ENCODE results near the gene HELLS. TPM values are rescaled to one million over a fixed set of nuclear protein-coding genes. Genes with fewer than 3 reads are reported as not detected.

Gene HELLS
- total and polyA plus RNA-seq, 2 donors (not counting 3 experiments of a cell fraction or from before 2014, with no cell fraction given), result 24.7 to 85.5 TPM

- no peak overlapping the region for H2AFZ ChIP-seq (ENCODE audit: low read depth, low read length)
- no peaks in the 10 kb centered on the region for H3K36me3 ChIP-seq (ENCODE audit: control insufficient read depth in 2 of 2, extremely low read depth in 1 of 2, insufficient read depth in 2 of 2, low read length in 2 of 2)
- no peaks in the 10 kb centered on the region for H3K79me2 ChIP-seq (ENCODE audit: control insufficient read depth, insufficient read depth, low read length)
- no peaks in the 10 kb centered on the region for H3K9me1 ChIP-seq (replicated peaks; ENCODE audit: control insufficient read depth, extremely low read depth, insufficient read depth, low read length)
- no peaks in the 10 kb centered on the region for H4K20me1 ChIP-seq (replicated peaks; ENCODE audit: control insufficient read depth, extremely low read depth, insufficient read depth, low read length)
- no peak overlapping the region for H3K4me3 ChIP-seq (replicated peaks in 1 of 3; ENCODE audit: insufficient read depth in 1 of 3, low read depth in 1 of 3, low read length in 3 of 3)
- POLR2A ChIA-PET, result no interaction called here
- H3K4me2 ChIP-seq (ENCODE audit: insufficient read depth, low read length), result no peak overlapping the region
- dilution Hi-C loops (cut with MboI; ENCODE audit: extremely low pct_ligation_motif_present, low sequenced_read_pairs) (no loop called here), intact Hi-C loops (cut with micrococcal nuclease) (loop anchor here (2.0 to 5.0 kb wide), 2 partner anchors 501 to 732 kb away; no protein-coding TSS in a partner anchor)
- BruUV-seq (replicated peaks), result no TSS peak
- FAIRE-seq (no peak), DNase-seq (ENCODE audit: low read depth, low spot score) (no peak)
- CTCF ChIA-PET, result interaction anchor here (1.3 to 1.7 kb wide), 3 partner anchors 10 to 612 kb away, joined by 3 to 10 read pairs (median 6); no protein-coding TSS in a partner anchor
- no peaks in the 10 kb centered on the region for H3K9me3 ChIP-seq (replicated peaks; ENCODE audit: control insufficient read depth, insufficient read depth, low read length)
- H3K27me3 ChIP-seq (ENCODE audit: control insufficient read depth in 2 of 2, insufficient read depth in 2 of 2, low read length in 2 of 2), result peaks cover 0 to 4% of the 10 kb centered on the region in 2 experiments
- no peak overlapping the region for H3K9ac ChIP-seq (replicated peaks; ENCODE audit: extremely low read depth, insufficient read depth, low read length)
- TF ChIP-seq POLR2AphosphoS5 (IDR thresholded peaks at IDR 0.05; ENCODE audit: insufficient read depth, low read depth, low read length), result no peak
- no peak for TF ChIP-seq GATA2 (IDR thresholded peaks at IDR 0.05; ENCODE audit: insufficient read depth, insufficient read length, low read depth, low read length)
- TF ChIP-seq MYC (IDR thresholded peaks at IDR 0.05; ENCODE audit: low read depth, low read length), result no peak
- no peak for TF ChIP-seq CTCF (IDR thresholded peaks at IDR 0.05; ENCODE audit: extremely low read depth in 1 of 2, insufficient read depth in 1 of 2, low read depth in 1 of 2, low read length in 2 of 2)
- TF ChIP-seq MAX (IDR thresholded peaks at IDR 0.05; ENCODE audit: insufficient read depth, insufficient read length), result no peak
- no peak for TF ChIP-seq JUN (IDR thresholded peaks at IDR 0.05; ENCODE audit: borderline replicate concordance, insufficient read depth, insufficient read length, low read depth)
- no peak for TF ChIP-seq FOS (IDR thresholded peaks at IDR 0.05; ENCODE audit: borderline replicate concordance, insufficient read depth, low read length)
- TF ChIP-seq EZH2 (IDR thresholded peaks at IDR 0.05; ENCODE audit: borderline replicate concordance, low read depth, low read length, severe bottlenecking), result no peak
- no peak for TF ChIP-seq POLR2A (IDR thresholded peaks at IDR 0.05; ENCODE audit: low read depth, low read length)
- H3K4me1 ChIP-seq (ENCODE audit: control insufficient read depth, extremely low read depth, insufficient read depth, low read length), result no peaks in the 10 kb centered on the region
- H3K27ac ChIP-seq (ENCODE audit: insufficient read depth, low read depth, low read length), result no peak overlapping the region
These were observed 85.7 kb downstream of the HELLS start for GRCh38 chr10:94631077-94631875.

Data from endothelial cell of umbilical vein (primary cell).